Dermis blood vessel endothelial cell (primary cell): ENCODE data around the gene IFFO2. TPM values are rescaled to one million over a fixed set of nuclear protein-coding genes. Genes with fewer than 3 reads are reported as not detected.
"Not testable (repeated sequence)": the region's sequence is repeated elsewhere in the genome, so short reads cannot be mapped to it uniquely, and the experiment has no call there.

Source experiments
- DNase-seq: peaks from one replicate; pipeline ENCODE4 v3.0.0; 2010
- total RNA-seq: library from RNA; depleted of rRNA; stranded (reverse); fragments of >200 nt; gene quantifications from 2 replicates; pipeline ENCODE4 v1.2.3, GENCODE V29; 2014

The IFFO2 gene
- total RNA-seq, 1 donor from 2014 or later: 12.6 TPM

DNA sequence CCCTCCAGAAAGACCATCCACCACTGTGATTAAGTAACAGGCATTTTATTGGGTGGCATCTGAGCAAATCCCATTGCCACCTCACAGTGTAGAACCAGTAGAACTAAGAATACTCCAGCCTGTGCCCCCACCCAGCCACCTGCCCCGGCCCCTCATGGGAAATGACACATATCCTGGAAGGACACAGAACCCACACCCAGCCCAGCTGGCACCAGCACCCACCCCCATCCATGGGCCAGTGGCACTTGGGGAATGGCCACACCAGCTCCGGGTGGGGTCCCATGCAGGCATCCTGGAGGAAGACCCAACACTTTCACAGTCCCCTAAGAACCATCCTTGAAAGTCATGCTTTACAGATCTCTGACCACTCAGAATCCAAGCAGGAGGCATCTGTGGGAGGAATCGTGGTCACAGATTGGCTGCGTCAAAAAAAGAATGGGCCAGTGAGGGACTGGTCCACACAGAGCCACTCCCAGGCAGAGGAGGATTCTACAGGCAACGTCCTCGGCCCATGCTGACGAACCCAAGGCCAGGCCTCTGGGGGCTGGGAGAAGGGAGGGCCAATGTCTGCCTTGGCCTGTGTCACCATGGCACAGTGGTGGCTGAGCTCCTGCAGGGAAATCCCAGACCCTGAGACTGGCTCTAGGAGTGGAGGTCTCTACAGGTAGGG is 84.9 kb downstream of the IFFO2 start:
- no peak for DNase-seq

DNA sequence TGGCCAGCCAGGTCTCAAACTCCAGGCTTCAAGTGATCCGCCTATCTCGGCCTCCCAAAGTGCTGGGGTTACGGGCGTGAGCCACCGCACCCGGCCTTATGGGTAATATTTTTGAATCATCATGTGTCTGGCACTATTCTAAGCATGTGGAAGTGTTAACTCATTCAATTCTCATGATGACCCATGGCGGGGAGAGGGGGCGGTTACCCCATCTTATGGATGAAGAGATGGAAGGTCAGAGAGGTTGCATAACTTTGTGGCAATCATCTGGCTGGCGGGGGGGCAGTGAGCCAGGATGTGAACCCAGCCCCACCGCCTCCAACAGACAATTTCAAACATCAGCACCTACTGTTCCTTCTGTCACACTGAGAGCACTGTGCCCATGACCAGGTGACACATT is 85.5 kb downstream of the IFFO2 start:
- no peak for DNase-seq

DNA sequence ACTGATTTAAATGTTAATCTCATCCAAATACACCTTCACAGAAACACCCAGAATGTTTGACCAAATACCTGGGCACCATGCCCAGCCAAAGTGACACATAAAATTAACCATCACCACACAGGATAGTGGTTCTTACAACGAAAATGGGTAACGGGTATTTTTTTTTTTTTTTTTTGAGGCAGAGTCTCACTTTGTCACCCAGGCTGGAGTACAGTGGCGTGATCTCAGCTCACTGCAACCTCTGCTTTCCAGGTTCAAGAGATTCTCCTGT is 85.9 kb downstream of the IFFO2 start:
- not testable (repeated sequence) for DNase-seq

DNA sequence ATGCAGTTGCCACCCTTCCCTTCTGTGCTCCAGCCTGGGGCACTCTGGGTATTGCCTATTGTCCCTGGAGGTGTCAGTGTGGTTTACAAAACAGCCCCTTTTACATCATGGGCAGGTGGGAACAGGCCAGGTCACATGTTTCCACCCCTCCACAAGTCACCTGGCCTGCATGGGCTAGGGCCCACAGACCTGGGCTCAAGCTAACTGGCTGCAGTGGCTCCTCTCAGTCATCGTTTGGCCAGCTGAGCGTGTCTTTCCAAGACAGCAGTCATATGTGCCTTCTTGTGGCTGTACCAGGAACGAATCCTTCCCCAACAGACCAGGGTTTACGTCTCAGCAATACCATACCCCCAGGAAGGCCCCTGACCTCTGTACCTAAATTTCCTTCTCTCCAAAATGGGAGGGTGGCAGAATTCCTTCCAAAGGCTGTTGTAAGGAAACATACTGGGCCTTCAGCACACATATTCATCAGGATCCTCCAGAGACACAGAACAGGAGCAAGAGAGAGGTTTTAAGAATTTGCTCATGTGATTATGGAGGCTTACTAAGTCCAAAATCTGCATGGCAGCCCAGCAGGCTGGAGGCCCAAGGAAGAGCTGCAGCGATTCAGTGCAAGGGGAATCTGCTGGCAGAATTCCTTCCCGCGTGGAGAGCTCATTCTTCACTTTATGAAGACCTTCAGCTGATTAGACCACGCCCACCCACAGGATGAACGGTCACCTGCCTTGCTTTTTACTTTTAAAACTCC is 86.5 kb downstream of the IFFO2 start:
- DNase-seq: no peak

- DNase-seq: no peak
These were observed 87.6 kb downstream of the IFFO2 start for GRCh38 chr1:18868801-18869424.

DNA sequence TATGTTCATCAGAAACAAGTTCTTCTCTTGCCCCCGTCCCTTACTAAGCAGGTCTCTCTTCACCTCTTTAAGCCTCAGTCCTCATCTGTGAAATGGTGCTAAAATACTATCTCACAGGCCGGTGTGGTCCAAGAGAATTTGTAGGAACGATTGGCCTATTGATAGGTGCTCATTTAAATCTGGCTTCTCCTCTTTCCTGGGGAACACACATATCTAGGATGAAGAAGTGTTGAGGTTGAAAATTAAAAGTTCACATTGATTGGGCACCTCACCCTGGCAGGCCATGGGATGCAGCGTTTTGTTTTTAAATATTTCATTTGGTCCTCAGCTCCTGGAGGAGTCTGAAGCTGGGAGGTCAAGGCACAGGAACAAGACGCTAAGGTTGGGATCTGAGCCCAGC is 88.1 kb downstream of the IFFO2 start:
- DNase-seq: no peak

- no peak for DNase-seq
These were observed 89.6 kb downstream of the IFFO2 start for GRCh38 chr1:18866846-18867245.

DNA sequence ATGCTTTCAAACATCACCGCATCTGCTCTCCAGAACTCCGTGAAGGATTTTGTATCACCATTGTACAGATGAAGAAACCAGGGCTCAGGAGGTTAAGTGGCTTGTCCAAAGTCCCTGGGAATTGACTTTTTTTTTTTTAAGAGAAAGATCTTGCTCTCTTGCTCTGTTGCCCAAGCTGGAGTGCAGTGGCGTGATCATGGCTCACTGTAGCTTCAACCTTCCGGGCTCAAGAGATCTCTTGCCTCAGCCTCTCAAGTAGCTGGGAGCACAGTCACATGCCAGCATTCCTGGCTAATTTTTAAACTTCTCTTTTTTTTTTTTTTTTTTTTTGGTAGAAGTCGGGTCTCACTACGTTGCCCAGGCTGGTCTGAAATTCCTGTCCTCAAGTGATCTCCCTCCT is 90.2 kb downstream of the IFFO2 start:
- DNase-seq: no peak

DNA sequence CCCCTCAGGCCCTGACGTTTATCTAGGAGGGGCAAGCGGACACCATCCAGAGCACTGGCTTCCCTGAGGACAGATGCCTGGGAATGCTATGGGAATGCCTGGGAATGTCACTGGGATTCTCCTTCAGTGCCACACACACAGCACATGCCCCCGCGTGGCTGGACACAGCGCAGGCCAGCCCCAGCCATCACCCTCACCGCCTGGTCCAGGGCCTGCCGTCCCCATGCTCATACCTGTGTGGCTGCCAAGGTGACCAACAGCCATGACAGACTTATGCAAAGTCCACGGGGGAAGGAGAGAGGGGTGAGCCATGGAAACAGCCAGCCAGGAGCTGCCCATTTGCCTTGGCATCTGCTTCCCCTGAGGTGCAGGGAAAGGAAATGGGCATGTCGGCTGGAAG is 91.3 kb downstream of the IFFO2 start:
- DNase-seq: no peak

DNA sequence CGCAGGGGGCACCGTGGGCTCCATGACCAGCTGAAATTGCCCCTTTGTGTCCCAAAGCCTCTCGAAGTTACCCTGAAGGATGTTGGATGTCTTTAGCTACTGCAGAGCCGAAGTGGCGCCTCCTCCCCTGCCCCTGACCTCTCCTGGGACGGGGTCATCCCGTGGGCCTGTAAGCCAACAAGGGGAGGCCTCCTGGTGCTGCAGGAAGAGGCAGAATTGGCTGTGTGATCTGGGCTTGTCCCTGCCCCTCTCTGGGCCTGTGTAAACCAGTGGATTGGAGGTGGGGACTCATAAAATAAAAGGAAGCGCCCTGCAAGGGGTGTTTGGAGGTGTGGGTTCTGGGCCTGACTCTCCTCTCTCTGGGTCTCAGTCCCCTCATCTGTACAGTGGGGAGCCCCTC is 94.9 kb downstream of the IFFO2 start:
- no peak for DNase-seq

GRCh38 chr1:18861082-18861481 is 95.4 kb downstream of the IFFO2 start:
- no peak for DNase-seq

- no peak for DNase-seq
These were observed 96.9 kb downstream of the IFFO2 start, which contains the start of gene TAS1R2 for GRCh38 chr1:18859560-18859959. Gene TAS1R2 (minus strand): TSS chr1:18859660. CDS start chr1:18859660, 0 bp downstream.

DNA sequence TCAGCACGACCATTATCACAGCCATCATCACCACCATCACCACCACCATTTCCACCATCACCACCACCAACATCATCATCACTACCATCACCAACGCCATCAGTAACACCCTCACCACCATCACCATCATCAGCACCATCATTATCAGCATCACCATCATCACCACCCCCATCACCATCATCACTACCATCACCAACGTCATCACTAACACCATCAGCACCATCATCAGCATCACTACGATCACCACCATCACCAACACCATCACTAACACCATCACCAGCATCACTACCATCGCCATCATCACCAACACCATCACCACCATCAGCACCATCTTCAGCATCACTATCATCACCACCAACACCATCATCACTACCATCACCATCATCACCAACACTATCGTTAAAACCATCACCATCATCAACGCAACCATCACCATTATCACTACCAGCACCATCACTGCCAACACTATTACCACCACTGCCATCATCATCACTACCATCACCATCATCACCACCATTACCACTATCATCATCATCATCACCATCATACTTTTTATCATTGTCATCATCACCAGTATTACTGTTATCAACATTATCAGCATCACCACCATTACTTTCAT is 98.3 kb downstream of the IFFO2 start:
- DNase-seq: no peak

- no peak for DNase-seq
These were observed 100.0 kb downstream of the IFFO2 start for GRCh38 chr1:18856435-18856834.

DNA sequence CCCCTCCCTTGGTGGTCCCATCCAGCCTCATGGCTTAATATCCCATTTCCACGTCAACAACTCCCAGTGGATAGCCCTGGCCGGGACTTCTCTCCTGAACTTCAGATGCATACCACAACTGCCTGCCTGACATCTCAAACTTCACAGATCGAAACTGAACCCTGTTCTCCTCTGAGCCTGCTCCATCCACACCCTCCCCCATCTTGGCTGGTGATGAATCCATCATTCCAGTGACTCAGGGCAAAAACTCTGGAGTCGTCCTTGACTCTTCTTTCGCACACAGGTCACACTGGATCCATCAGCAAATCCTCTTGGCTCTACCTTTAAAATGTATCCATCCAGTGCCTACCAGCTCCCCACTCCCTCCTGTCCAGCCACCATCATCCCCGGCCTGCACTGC is 100.9 kb downstream of the IFFO2 start:
- DNase-seq: no peak

DNA sequence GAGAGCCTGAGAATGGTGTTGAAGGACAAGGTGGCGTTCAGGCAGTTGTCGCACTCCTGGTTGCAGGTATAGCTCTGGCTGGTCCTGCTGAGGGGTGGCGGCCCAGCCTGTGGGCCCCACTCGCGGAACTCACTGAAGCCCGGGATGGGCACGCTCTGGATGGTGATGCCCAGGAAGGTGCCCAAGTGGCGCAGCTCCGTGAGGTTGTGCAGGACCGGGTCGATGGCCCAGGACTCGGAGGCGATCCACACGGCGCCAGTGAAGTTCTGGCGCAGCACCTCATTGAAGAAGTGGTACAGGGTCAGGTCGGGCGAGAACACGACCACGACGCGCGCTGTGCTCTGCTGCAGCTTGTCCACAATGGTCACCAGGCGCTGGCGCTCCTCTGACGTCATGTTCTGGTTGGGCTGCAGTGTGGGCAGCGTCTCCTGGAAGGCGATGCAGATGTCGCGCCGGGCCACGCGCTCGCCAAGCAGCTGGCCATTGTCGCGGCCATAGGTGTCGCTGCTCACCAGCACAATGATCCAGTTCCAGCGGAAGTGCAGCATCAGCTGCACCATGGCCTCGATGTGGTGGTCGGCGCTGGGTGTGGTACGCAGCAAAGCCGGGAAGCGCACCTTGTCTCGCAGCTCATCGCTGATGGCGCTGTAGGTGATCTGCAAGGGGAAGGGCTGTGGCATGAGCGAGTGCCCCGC is 102.0 kb downstream of the IFFO2 start:
- no peak for DNase-seq

Other genes starting within 250 kb of the IFFO2 start
- not detected in 2 replicates for gene TAS1R2, start 97.0 kb downstream of the IFFO2 start, total RNA-seq
- gene ALDH4A1, start 54.1 kb downstream of the IFFO2 start, total RNA-seq: 17.8 and 27.9 TPM in 2 replicates